Measurements from ENCODE around the gene AASDH.
"Not testable (repeated sequence)": the region's sequence is repeated elsewhere in the genome, so short reads cannot be mapped to it uniquely, and the experiment has no call there.

The AASDH gene

DNA sequence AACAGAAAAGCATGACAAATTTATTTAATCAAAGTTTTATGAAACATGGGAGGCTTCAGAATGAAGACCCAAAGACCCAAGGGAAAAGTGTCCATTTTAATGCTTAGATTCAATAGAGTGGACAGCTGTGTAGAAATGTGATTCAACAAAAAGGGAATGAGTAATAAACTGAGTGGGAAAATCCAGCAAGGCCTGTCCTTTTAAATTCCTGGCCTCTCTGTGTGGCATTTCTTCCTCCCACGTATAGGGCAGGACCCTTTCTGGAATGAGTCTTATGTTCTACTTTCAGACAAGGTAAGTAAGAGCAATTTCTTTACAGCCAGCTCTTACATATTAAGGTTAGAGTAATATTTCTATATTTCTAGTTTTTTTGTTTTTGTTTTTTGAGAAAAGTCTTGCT, 14.5 kb downstream of the AASDH start:
- Histone ChIP-seq H3K4me3 (no peak overlapping the region), H3K27me3 (ENCODE audit: low read depth) (no peaks in the 10 kb centered on the region), H3K4me1 (no peaks in the 10 kb centered on the region), H3K9me3 (no peaks in the 10 kb centered on the region), H3K36me3 (replicated peaks) (peaks cover 7% of the 10 kb centered on the region)
- DNase-seq (ENCODE audit: low spot score in 2 of 2): no peak
- in situ Hi-C loops (cut with MboI; ENCODE audit: low sequenced_read_pairs): no loop called here

- Histone ChIP-seq H3K27me3 (ENCODE audit: low read depth) (no peaks in the 10 kb centered on the region), H3K4me1 (no peaks in the 10 kb centered on the region), H3K36me3 (replicated peaks) (peaks cover 7% of the 10 kb centered on the region), H3K4me3 (no peak overlapping the region), H3K9me3 (no peaks in the 10 kb centered on the region)
- in situ Hi-C loops (cut with MboI; ENCODE audit: low sequenced_read_pairs): no loop called here
- DNase-seq (ENCODE audit: low spot score in 2 of 2): peak in 1 of 2 experiments; percentile 55
Measured at GRCh38 chr4:56371426-56372220, 15.7 kb downstream of the AASDH start.

- in situ Hi-C loops (cut with MboI; ENCODE audit: low sequenced_read_pairs): no loop called here
- Histone ChIP-seq H3K9me3 (no peaks in the 10 kb centered on the region), H3K36me3 (replicated peaks) (peaks cover 7% of the 10 kb centered on the region), H3K4me3 (no peak overlapping the region), H3K4me1 (no peaks in the 10 kb centered on the region), H3K27me3 (ENCODE audit: low read depth) (no peaks in the 10 kb centered on the region)
- peak; percentile 38 to 45 for DNase-seq (ENCODE audit: low spot score in 2 of 2)
Measured at GRCh38 chr4:56370377-56370776, 16.9 kb downstream of the AASDH start.

GRCh38 chr4:56362981-56363380, 24.3 kb downstream of the AASDH start:
- DNase-seq (ENCODE audit: low spot score in 2 of 2); H3K4me3 ChIP-seq; H3K9me3 ChIP-seq; in situ Hi-C loops (cut with MboI; ENCODE audit: low sequenced_read_pairs); H3K36me3 ChIP-seq (replicated peaks); H3K27me3 ChIP-seq (ENCODE audit: low read depth); H3K4me1 ChIP-seq: not testable (repeated sequence)

DNA sequence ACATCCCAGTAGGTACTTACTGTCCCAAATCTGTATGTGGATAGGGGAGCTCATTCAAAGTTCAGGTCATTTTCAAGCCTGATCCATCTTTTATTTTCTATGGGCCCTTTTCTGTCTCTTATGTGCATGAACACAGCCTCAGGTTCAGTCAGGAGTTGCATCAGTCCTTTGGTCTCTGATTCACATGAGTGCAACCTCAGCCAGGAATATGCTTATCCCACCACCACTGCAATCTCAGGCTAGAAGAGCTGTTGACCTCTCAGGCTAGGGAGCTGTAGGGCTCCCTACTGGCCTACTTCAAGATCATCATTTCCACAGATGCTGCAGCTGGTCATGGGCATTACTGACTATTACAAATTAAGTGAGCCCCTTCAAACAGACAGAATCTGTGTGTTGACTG, 27.2 kb downstream of the AASDH start:
- H3K9me3 ChIP-seq: no peaks in the 10 kb centered on the region
- no peaks in the 10 kb centered on the region for H3K27me3 ChIP-seq (ENCODE audit: low read depth)
- no peak overlapping the region for H3K4me3 ChIP-seq
- H3K4me1 ChIP-seq: no peaks in the 10 kb centered on the region
- no peaks in the 10 kb centered on the region for H3K36me3 ChIP-seq (replicated peaks)
- no peak for DNase-seq (ENCODE audit: low spot score in 2 of 2)
- in situ Hi-C loops (cut with MboI; ENCODE audit: low sequenced_read_pairs): no loop called here

GRCh38 chr4:56356650-56357049, 30.6 kb downstream of the AASDH start:
- Histone ChIP-seq H3K27me3 (ENCODE audit: low read depth) (no peaks in the 10 kb centered on the region), H3K4me1 (no peaks in the 10 kb centered on the region), H3K9me3 (no peaks in the 10 kb centered on the region), H3K36me3 (replicated peaks) (no peaks in the 10 kb centered on the region), H3K4me3 (no peak overlapping the region)
- in situ Hi-C loops (cut with MboI; ENCODE audit: low sequenced_read_pairs): no loop called here
- no peak for DNase-seq (ENCODE audit: low spot score in 2 of 2)

DNA sequence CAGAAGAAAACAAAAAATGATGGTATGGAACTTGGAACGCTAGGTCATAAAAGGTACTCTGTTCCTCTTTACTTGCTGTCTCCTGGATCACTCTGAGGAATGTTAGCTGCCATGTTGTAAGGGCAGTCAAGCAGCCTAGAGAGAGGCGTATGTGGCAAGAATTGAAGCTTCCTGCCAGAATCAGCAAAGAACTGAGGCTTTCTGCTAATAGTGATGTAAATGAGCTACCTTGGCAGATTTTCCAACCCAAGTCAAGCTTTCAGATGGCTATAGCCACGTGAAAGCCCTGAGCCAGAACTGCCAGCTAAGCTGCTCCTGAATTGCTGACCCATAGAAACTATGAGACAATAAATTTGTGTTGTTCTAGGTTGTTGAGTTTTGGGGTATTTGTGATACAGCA, 38.7 kb downstream of the AASDH start:
- Histone ChIP-seq H3K4me3 (no peak overlapping the region), H3K27me3 (ENCODE audit: low read depth) (no peaks in the 10 kb centered on the region), H3K9me3 (no peaks in the 10 kb centered on the region), H3K36me3 (replicated peaks) (no peaks in the 10 kb centered on the region), H3K4me1 (no peaks in the 10 kb centered on the region)
- in situ Hi-C loops (cut with MboI; ENCODE audit: low sequenced_read_pairs): no loop called here
- no peak for DNase-seq (ENCODE audit: low spot score in 2 of 2)

- H3K9me3 ChIP-seq: no peaks in the 10 kb centered on the region
- no peak overlapping the region for H3K4me3 ChIP-seq
- no peaks in the 10 kb centered on the region for H3K4me1 ChIP-seq
- no peak for DNase-seq (ENCODE audit: low spot score in 2 of 2)
- H3K27me3 ChIP-seq (ENCODE audit: low read depth): no peaks in the 10 kb centered on the region
- in situ Hi-C loops (cut with MboI; ENCODE audit: low sequenced_read_pairs): no loop called here
- H3K36me3 ChIP-seq (replicated peaks): no peaks in the 10 kb centered on the region
Measured at GRCh38 chr4:56345458-56345857, 41.8 kb downstream of the AASDH start.

- Histone ChIP-seq H3K4me3 (no peak overlapping the region), H3K9me3 (no peaks in the 10 kb centered on the region), H3K36me3 (replicated peaks) (no peaks in the 10 kb centered on the region), H3K27me3 (ENCODE audit: low read depth) (no peaks in the 10 kb centered on the region), H3K4me1 (no peaks in the 10 kb centered on the region)
- no peak for DNase-seq (ENCODE audit: low spot score in 2 of 2)
- in situ Hi-C loops (cut with MboI; ENCODE audit: low sequenced_read_pairs): no loop called here
Measured at GRCh38 chr4:56342746-56343145, 44.5 kb downstream of the AASDH start.

GRCh38 chr4:56330691-56331090, 56.6 kb downstream of the AASDH start:
- Histone ChIP-seq H3K4me3 (no peak overlapping the region), H3K4me1 (peaks cover 3% of the 10 kb centered on the region; the same call in 1 of the 2 replicates), H3K36me3 (replicated peaks) (no peaks in the 10 kb centered on the region; the same call in 1 of the 2 replicates), H3K9me3 (no peaks in the 10 kb centered on the region), H3K27me3 (ENCODE audit: low read depth) (no peaks in the 10 kb centered on the region)
- no peak for DNase-seq (ENCODE audit: low spot score in 2 of 2)
- in situ Hi-C loops (cut with MboI; ENCODE audit: low sequenced_read_pairs): no loop called here

- Histone ChIP-seq H3K9me3 (no peaks in the 10 kb centered on the region), H3K27me3 (ENCODE audit: low read depth) (no peaks in the 10 kb centered on the region), H3K4me1 (peaks cover 3% of the 10 kb centered on the region; the same call in 1 of the 2 replicates), H3K36me3 (replicated peaks) (no peaks in the 10 kb centered on the region; the same call in 1 of the 2 replicates), H3K4me3 (no peak overlapping the region)
- in situ Hi-C loops (cut with MboI; ENCODE audit: low sequenced_read_pairs): no loop called here
- DNase-seq (ENCODE audit: low spot score in 2 of 2): peak in 1 of 2 experiments; percentile 21
Measured at GRCh38 chr4:56326363-56326762, 60.9 kb downstream of the AASDH start.

- H3K4me3 ChIP-seq: no peak overlapping the region
- no peaks in the 10 kb centered on the region for H3K9me3 ChIP-seq
- H3K36me3 ChIP-seq (replicated peaks): no peaks in the 10 kb centered on the region; the same call in 1 of the 2 replicates
- H3K4me1 ChIP-seq: peaks cover 3% of the 10 kb centered on the region; the same call in 1 of the 2 replicates
- no peak for DNase-seq (ENCODE audit: low spot score in 2 of 2)
- no peaks in the 10 kb centered on the region for H3K27me3 ChIP-seq (ENCODE audit: low read depth)
- in situ Hi-C loops (cut with MboI; ENCODE audit: low sequenced_read_pairs): no loop called here
Measured at GRCh38 chr4:56324011-56324610, 63.2 kb downstream of the AASDH start.

DNA sequence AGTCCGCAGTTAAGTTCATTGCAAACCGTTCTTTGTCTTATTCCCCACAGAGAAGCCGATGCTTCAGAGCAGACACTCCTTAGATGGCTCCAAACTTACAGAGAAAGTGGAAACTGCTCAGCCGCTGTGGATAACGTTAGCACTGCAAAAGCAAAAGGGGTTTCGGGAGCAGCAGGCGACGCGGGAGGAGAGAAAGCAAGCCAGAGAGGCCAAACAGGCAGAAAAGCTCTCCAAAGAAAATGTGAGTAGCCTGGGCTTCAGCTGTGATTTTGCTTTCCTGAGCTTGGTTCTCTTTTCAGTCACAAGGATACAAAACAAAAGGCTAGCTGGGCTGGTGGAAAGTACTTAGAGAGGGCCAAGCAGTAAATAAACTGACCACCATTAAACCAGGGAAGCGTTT, 64.0 kb downstream of the AASDH start:
- peaks cover 3% of the 10 kb centered on the region; the same call in 1 of the 2 replicates for H3K4me1 ChIP-seq
- in situ Hi-C loops (cut with MboI; ENCODE audit: low sequenced_read_pairs): no loop called here
- DNase-seq (ENCODE audit: low spot score in 2 of 2): no peak
- no peak overlapping the region for H3K4me3 ChIP-seq
- no peaks in the 10 kb centered on the region for H3K27me3 ChIP-seq (ENCODE audit: low read depth)
- no peaks in the 10 kb centered on the region; the same call in 1 of the 2 replicates for H3K36me3 ChIP-seq (replicated peaks)
- no peaks in the 10 kb centered on the region for H3K9me3 ChIP-seq

GRCh38 chr4:56321251-56321650, 66.0 kb downstream of the AASDH start:
- Histone ChIP-seq H3K36me3 (replicated peaks) (no peaks in the 10 kb centered on the region), H3K9me3 (no peaks in the 10 kb centered on the region), H3K4me1 (peaks cover 2% of the 10 kb centered on the region; the same call in 1 of the 2 replicates), H3K27me3 (ENCODE audit: low read depth) (no peaks in the 10 kb centered on the region), H3K4me3 (no peak overlapping the region)
- DNase-seq (ENCODE audit: low spot score in 2 of 2): no peak
- in situ Hi-C loops (cut with MboI; ENCODE audit: low sequenced_read_pairs): no loop called here
